Heart right ventricle (tissue), 16 donors: Measurements from ENCODE around the gene R3HDML. TPM values are rescaled to one million over a fixed set of nuclear protein-coding genes. Genes with fewer than 3 reads are reported as not detected.

Source experiments
- ATAC-seq, 8 donors: fragments of 200-7000 bp; cut with Tn5 transposase; one replicate each; pipeline ENCODE4 v1.9.1; 2020; ENCODE audit warnings: mild to moderate bottlenecking in 8 of 8, moderate library complexity in 8 of 8, moderate number of reproducible peaks in 1 of 8
- DNase-seq, 2 donors: peaks; one replicate each; pipeline ENCODE4 v3.0.0-alpha.2; 2020
- H3K27ac ChIP-seq, 10 donors: fragments of 200-600 bp; sonication (generic) in 2 of 10; one replicate each; pipeline versions ENCODE4 v1.5.0 to v1.8.0; 2020 to 2022; ENCODE audit warnings: mild to moderate bottlenecking in 3 of 10
- H3K27me3 ChIP-seq, 7 donors: fragments of 200-600 bp; one replicate each; pipeline ENCODE4 v1.8.0; 2021 to 2022; ENCODE audit warnings: mild to moderate bottlenecking in 2 of 7
- H3K36me3 ChIP-seq, 9 donors: fragments of 200-600 bp; sonication (generic) in 1 of 9; one replicate each; pipeline versions ENCODE4 v1.5.0 to v1.8.0; 2020 to 2022; ENCODE audit warnings: mild to moderate bottlenecking in 2 of 9
- H3K4me1 ChIP-seq, 9 donors: fragments of 200-600 bp; sonication (generic) in 1 of 9; one replicate each; pipeline versions ENCODE4 v1.5.0 to v1.8.0; 2020 to 2022; ENCODE audit warnings: mild to moderate bottlenecking in 4 of 9
- H3K4me3 ChIP-seq, 10 donors: fragments of 200-600 bp; sonication (generic) in 2 of 10; one replicate each; pipeline versions ENCODE4 v1.5.0 to v1.8.0; 2020 to 2022; ENCODE audit warnings: mild to moderate bottlenecking in 7 of 10, moderate library complexity in 2 of 10
- H3K9me3 ChIP-seq, 11 donors: fragments of 200-600 bp in 10 of 11; sonication (generic) in 2 of 11; one replicate each; pipeline versions ENCODE4 v1.5.0 to v1.8.0; 2013 to 2022; ENCODE audit warnings: mild to moderate bottlenecking in 2 of 11, control low read depth in 1 of 11, moderate library complexity in 1 of 11
- WGBS, 2 donors: extraction: QIAGEN DNeasy Blood & Tissue Kit; methylation state at CpG; one replicate each; pipeline ENCODE4 v1.1.7; 2013; ENCODE audit warnings: inconsistent platforms in 1 of 2; 5-methylcytosine and 5-hydroxymethylcytosine counted together
- intact Hi-C, 10 donors: fragments of 100-400 bp; cut with DNase I; formaldehyde crosslinking; loops; one replicate each; pipeline versions ENCODE4 v1.11.1 to v1.14.2; 2022
- polyA plus RNA-seq, 2 donors: library from polyadenylated mRNA; stranded (reverse); fragments of 200-250 nt; gene quantifications; one replicate each; pipeline ENCODE4 v1.2.3, GENCODE V29; 2013
- total RNA-seq, 10 donors: library from RNA; stranded (reverse); fragmentation: NEBNext Ultra II Directional in 3 of 10; extraction: Animal tissue kit (Norgen Biotek cat#: 25700) in 3 of 10; gene quantifications; one replicate each; pipeline versions ENCODE4 v1.2.1 to v1.2.4, GENCODE V29; 2021 to 2023
- TF ChIP-seq, protein P1 (sequence below), 9 donors: fragments of 200-600 bp; sonication (generic) in 2 of 9; IDR thresholded peaks; one replicate each; pipeline versions ENCODE4 v1.5.0 to v1.8.0; 2021 to 2022; ENCODE audit warnings: antibody characterized with exemption in 9 of 9, mild to moderate bottlenecking in 5 of 9, moderate library complexity in 1 of 9
- donor health status: Arrhythmogenic right ventricular cardiomyopathy.
- donor health status: ischemic (EF 13 %, LVEDD 7.1; RV severe dilation, severe dysfunction).
- donor health status: healthy with polysubstance abuse.
- donor health status: DM: no; HTN: yes; CAD: no.
- donor health status: DM: no; HTN: no; CAD: no.
- donor health status: ischemic (EF 25% LVEDD 6.9; RV normal size, moderate dysfunction).
- donor health status: ischemic (EF 25% LVEDD 5.7; RV mildly dilated, moderate dysfunction).
- donor health status: healthy.
- donor health status: DM: yes; HTN: yes; CAD: no.
- donor health status: Ischemic cardiomyopathy.
- donor health status: ischemic (EF 35%, LVEDD 5.7; RV mildly dilated, moderate dysfunction).
- donor health status: nonischemic (EF 11% LVEDD 7.7; RV severe dilation, severe dysfunction).
- donor health status: DM: yes; HTN: yes; CAD: no.
- donor health status: PGD.
- donor health status: ischemic (EF 29% LVEDD 5.4; RV normal size, mild dysfunction).
- donor health status: nonischemic (EF 23%, LVEDD 6.1; RV moderate dilation, normal function).

The R3HDML gene
- total and polyA plus RNA-seq, 12 donors = not detected

DNA sequence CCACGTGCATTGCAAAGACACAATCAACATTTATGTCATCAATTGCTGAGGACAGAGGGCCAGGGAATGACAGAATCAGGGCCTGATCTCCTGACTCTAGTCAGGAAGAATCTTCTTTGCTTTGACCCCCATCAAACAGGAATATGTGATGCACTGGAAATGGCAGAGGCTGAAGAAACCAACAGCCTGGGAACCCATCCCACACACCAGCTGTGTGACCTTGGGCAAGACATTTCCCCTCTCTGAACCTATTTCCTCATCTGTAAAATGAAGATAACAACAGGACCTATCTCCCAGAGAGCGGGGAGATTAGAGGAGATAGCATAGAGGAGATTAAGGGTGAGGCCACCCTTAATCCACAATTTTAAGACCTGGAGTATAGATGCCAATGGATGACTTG lies 20.2 kb downstream of the R3HDML start:
- H3K4me3 ChIP-seq = no peak overlapping the region
- H3K4me1 ChIP-seq = peaks cover 0 to 12% (median 0%) of the 10 kb centered on the region in 9 donors
- ATAC-seq = peak in 1 of 8 donors; percentile 50
- 36 to 42% methylated on average over 2 of the region's 2 CpGs for WGBS, 2 donors
- H3K27me3 ChIP-seq = peaks cover 0 to 23% (median 0%) of the 10 kb centered on the region in 7 donors
- H3K36me3 ChIP-seq = no peaks in the 10 kb centered on the region
- TF ChIP-seq, protein P1, sequence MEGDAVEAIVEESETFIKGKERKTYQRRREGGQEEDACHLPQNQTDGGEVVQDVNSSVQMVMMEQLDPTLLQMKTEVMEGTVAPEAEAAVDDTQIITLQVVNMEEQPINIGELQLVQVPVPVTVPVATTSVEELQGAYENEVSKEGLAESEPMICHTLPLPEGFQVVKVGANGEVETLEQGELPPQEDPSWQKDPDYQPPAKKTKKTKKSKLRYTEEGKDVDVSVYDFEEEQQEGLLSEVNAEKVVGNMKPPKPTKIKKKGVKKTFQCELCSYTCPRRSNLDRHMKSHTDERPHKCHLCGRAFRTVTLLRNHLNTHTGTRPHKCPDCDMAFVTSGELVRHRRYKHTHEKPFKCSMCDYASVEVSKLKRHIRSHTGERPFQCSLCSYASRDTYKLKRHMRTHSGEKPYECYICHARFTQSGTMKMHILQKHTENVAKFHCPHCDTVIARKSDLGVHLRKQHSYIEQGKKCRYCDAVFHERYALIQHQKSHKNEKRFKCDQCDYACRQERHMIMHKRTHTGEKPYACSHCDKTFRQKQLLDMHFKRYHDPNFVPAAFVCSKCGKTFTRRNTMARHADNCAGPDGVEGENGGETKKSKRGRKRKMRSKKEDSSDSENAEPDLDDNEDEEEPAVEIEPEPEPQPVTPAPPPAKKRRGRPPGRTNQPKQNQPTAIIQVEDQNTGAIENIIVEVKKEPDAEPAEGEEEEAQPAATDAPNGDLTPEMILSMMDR (IDR thresholded peaks at IDR 0.05) = no peak
- no peak for DNase-seq
- intact Hi-C loops = no loop called here
- H3K9me3 ChIP-seq = no peaks in the 10 kb centered on the region
- no peak overlapping the region for H3K27ac ChIP-seq

DNA sequence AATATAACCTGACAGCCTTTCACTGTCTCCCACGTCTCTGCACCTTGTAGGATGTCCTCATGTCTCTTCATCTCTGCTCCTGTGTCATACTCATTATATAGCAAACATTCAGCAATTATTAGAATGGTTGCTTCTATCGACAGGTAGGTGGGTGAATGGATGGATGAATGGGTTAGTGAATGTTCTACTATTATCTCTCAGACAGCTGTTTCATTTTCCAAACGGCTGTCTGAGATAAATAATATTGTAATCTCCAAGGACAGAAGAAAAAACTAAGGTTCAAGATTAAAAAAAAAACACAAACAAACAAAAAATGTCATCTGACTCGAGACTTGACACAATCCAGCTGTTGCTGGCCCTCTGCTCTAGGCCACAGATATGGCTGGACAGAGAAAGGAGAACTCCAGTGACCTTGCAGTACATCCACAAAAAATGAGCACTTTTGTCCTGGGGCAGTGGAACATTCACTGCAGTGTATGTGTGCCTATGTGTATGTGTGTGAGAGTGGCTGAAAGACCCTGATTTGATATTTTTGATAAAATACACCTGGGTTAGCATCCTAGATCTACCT lies 20.8 kb downstream of the R3HDML start:
- H3K4me1 ChIP-seq = peaks cover 0 to 12% (median 0%) of the 10 kb centered on the region in 9 donors
- peaks cover 0 to 23% (median 0%) of the 10 kb centered on the region in 7 donors for H3K27me3 ChIP-seq
- intact Hi-C loops = no loop called here
- 33 to 52% methylated on average over 4 of the region's 4 CpGs for WGBS, 2 donors
- ATAC-seq = peak in 7 of 8 donors; percentile 28 to 89 (median 78)
- H3K36me3 ChIP-seq = no peaks in the 10 kb centered on the region
- peak in 1 of 2 donors; percentile 48 for DNase-seq
- peak overlapping the region in 1 of 10 donors; percentile 14 for H3K27ac ChIP-seq
- TF ChIP-seq, protein P1 (IDR thresholded peaks at IDR 0.05) = no peak
- H3K4me3 ChIP-seq = no peak overlapping the region
- no peaks in the 10 kb centered on the region for H3K9me3 ChIP-seq

DNA sequence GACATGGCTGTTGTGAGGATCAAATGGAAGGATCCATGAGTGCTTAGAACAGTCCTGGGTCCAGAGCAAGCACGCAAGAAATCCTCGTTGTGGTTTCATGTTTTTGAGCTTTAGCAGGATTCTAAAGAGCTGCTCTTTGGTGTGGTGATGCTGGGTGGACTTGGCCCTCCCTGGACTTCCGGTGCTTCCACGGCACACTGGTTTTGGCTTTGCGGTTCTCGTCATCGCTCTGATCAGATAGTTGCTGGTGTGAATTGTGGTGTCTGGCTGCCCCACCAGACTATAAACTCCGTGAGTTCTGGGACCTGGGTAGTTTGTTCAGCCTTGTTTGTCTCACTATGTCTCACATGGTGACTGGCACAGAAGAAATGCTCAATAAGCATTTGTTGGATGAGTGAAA lies 21.9 kb downstream of the R3HDML start:
- H3K27ac ChIP-seq = no peak overlapping the region
- peaks cover 0 to 19% (median 0%) of the 10 kb centered on the region in 7 donors for H3K27me3 ChIP-seq
- TF ChIP-seq, protein P1 (IDR thresholded peaks at IDR 0.05) = no peak
- peaks cover 0 to 12% (median 0%) of the 10 kb centered on the region in 9 donors for H3K4me1 ChIP-seq
- 84 to 88% methylated on average over 8 of the region's 8 CpGs for WGBS, 2 donors
- intact Hi-C loops = no loop called here
- DNase-seq = no peak
- no peaks in the 10 kb centered on the region for H3K36me3 ChIP-seq
- ATAC-seq = no peak
- H3K4me3 ChIP-seq = no peak overlapping the region
- no peaks in the 10 kb centered on the region for H3K9me3 ChIP-seq

DNA sequence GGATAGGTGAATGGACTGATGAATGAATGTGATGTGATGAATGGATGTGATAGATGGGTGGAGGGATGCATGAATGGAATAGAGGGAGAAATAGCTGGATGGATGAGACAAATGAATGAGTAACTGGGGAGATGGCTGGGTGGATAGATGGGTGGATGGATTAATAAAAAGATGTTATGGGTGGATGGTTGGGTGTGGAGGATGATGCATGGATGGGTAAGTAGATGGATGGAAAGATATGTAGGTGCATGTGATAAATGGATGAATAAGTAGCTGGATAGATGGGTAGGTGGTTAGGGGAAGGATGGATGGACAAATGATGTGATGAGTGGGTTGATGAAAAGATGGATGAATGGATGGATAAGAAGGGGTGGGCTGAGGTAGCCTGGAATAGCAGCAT lies 23.4 kb downstream of the R3HDML start:
- no peaks in the 10 kb centered on the region for H3K9me3 ChIP-seq
- H3K27ac ChIP-seq = no peak overlapping the region
- H3K27me3 ChIP-seq = peaks cover 0 to 17% (median 0%) of the 10 kb centered on the region in 7 donors
- H3K4me1 ChIP-seq = peaks cover 0 to 12% (median 0%) of the 10 kb centered on the region in 9 donors
- DNase-seq (no peak), ATAC-seq (no peak)
- no peak overlapping the region for H3K4me3 ChIP-seq
- TF ChIP-seq, protein P1 (IDR thresholded peaks at IDR 0.05) = no peak
- no peaks in the 10 kb centered on the region for H3K36me3 ChIP-seq
- intact Hi-C loops = no loop called here
